HT-29 (cell line): Measurements from ENCODE around the gene IDNK. TPM values are rescaled to one million over a fixed set of nuclear protein-coding genes. Genes with fewer than 3 reads are reported as not detected.

ENCODE experiments used
- DNase-seq: peaks from one replicate; pipeline ENCODE4 v3.0.0-alpha.2; 2015; ENCODE audit warnings: low spot score
- total RNA-seq: library from RNA; depleted of rRNA; stranded (reverse); fragments of >200 nt; shearing (Covaris generic); gene quantifications from 2 replicates; pipeline ENCODE4 v1.2.3, GENCODE V29; 2014

IDNK gene
- total RNA-seq, 1 experiment from 2014 or later, result 1.8 TPM

GRCh38 chr9:83633255-83633654 lies 10.3 kb downstream of the IDNK start:
- DNase-seq, result no peak

- DNase-seq, result no peak
Measured at GRCh38 chr9:83633676-83634075, 10.7 kb downstream of the IDNK start.

- DNase-seq, result no peak
Measured at GRCh38 chr9:83636813-83637212, 13.9 kb downstream of the IDNK start.

GRCh38 chr9:83637389-83637788 lies 14.4 kb downstream of the IDNK start:
- DNase-seq, result no peak

GRCh38 chr9:83639266-83639665 lies 16.3 kb downstream of the IDNK start:
- no peak for DNase-seq

- DNase-seq, result no peak
Measured at GRCh38 chr9:83642793-83643192, 19.9 kb downstream of the IDNK start.

- DNase-seq, result no peak
Measured at GRCh38 chr9:83646500-83647239, 23.7 kb downstream of the IDNK start.

- DNase-seq, result peak; percentile 62
Measured at GRCh38 chr9:83649080-83649479, 26.1 kb downstream of the IDNK start.

GRCh38 chr9:83649515-83649914 lies 26.6 kb downstream of the IDNK start:
- DNase-seq, result no peak

- no peak for DNase-seq
Measured at GRCh38 chr9:83651558-83651957, 28.6 kb downstream of the IDNK start.

GRCh38 chr9:83652433-83652832 lies 29.5 kb downstream of the IDNK start:
- DNase-seq, result no peak

- no peak for DNase-seq
Measured at GRCh38 chr9:83655433-83655832, 32.5 kb downstream of the IDNK start.

GRCh38 chr9:83656032-83656680 lies 33.2 kb downstream of the IDNK start:
- no peak for DNase-seq

GRCh38 chr9:83656952-83657351 lies 34.0 kb downstream of the IDNK start:
- DNase-seq, result no peak

- DNase-seq, result no peak
Measured at GRCh38 chr9:83662933-83663332, 40.0 kb downstream of the IDNK start.

- no peak for DNase-seq
Measured at GRCh38 chr9:83665580-83666200, 42.7 kb downstream of the IDNK start.

GRCh38 chr9:83669067-83669466 lies 46.1 kb downstream of the IDNK start:
- no peak for DNase-seq

GRCh38 chr9:83670381-83670780 lies 47.4 kb downstream of the IDNK start:
- no peak for DNase-seq

GRCh38 chr9:83671451-83671850 lies 48.5 kb downstream of the IDNK start:
- no peak for DNase-seq

- DNase-seq, result no peak
Measured at GRCh38 chr9:83675466-83675865, 52.5 kb downstream of the IDNK start.

- DNase-seq, result no peak
Measured at GRCh38 chr9:83677596-83677995, 54.7 kb downstream of the IDNK start.

GRCh38 chr9:83680233-83680632 lies 57.3 kb downstream of the IDNK start:
- no peak for DNase-seq

GRCh38 chr9:83681490-83681889 lies 58.5 kb downstream of the IDNK start:
- no peak for DNase-seq
